Activated gamma-delta T cell (primary cell): ENCODE results near the gene ASIC3.
A peak's percentile ranks its signal among the peaks of the same experiment; 100 is the strongest.
"Not testable (repeated sequence)": the region's sequence is repeated elsewhere in the genome, so short reads cannot be mapped to it uniquely, and the experiment has no call there.

ENCODE experiments used
- DNase-seq: peaks from one replicate; lab custom pipeline; 2025; lab: John Stamatoyannopoulos, UW

Gene ASIC3

GRCh38 chr7:151032936-151033863 lies 15.1 kb upstream of the ASIC3 start:
- no peak for DNase-seq

DNA sequence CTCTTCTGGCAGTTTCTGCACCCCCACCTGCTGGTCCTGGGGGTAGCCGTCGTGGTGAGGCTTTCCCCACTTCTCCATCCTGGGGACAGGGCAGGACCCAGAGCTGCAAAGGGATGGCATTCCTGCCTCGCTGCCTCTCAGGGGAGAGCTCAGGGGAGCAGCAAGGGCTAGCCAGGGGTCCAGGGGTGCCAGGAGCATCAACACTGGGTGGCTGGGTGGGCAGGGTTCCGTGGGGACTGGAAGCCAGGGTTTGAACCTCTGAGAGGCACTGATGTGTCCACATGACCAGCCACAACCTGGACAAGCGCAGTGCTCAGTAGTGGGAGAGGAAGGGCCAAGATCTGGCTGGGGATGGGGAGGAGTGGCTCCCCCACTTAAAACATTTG lies 14.5 kb upstream of the ASIC3 start:
- no peak for DNase-seq

- no peak for DNase-seq
Measured at GRCh38 chr7:151034312-151035025, 13.9 kb upstream of the ASIC3 start.

- DNase-seq: no peak
Measured at GRCh38 chr7:151035026-151035717, 13.2 kb upstream of the ASIC3 start.

GRCh38 chr7:151035902-151036301 lies 12.4 kb upstream of the ASIC3 start:
- no peak for DNase-seq

DNA sequence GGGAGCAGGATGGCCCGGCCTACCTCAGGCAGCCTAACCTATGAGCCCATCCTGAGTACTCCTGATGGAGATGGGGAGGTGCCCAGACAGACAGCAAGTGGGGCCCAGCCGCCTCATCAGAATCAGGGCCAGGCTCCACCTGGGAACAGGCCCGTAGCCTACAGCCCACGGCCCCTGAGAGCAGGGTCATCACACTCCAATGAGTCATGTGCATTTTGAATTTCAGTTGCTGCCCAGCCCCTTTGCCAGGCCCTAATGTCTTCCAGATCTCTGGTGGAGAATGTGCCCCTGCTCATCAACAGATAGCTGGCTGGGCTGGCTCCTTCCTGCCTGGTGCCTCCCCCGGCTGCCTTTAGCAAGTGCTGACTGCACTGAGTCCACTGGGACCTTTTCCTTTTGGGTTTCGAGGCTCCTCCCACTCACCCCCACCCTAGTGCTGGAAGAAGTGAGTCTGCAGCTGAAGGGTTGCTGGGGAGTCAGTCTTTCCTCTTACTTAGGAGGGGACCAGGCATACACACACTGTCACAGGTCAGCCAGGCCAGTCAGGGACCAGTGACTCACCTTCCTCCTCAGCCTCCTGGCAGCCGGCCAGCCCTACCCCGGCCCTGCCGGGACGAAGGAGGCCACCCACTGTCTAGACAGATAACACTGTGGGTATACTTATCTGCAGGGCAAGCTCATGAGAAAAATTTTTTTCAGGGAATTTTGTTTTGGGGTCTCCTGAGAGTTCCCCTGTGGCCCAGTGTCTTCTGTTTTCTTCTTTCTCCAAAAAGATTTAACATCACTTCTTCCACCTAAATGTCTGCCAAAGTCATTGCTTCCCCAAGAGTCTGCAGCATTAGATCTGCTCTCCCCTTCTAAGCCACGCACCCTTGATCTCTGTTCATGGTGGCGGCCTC lies 9.1 kb upstream of the ASIC3 start:
- DNase-seq: peak; percentile 22

DNA sequence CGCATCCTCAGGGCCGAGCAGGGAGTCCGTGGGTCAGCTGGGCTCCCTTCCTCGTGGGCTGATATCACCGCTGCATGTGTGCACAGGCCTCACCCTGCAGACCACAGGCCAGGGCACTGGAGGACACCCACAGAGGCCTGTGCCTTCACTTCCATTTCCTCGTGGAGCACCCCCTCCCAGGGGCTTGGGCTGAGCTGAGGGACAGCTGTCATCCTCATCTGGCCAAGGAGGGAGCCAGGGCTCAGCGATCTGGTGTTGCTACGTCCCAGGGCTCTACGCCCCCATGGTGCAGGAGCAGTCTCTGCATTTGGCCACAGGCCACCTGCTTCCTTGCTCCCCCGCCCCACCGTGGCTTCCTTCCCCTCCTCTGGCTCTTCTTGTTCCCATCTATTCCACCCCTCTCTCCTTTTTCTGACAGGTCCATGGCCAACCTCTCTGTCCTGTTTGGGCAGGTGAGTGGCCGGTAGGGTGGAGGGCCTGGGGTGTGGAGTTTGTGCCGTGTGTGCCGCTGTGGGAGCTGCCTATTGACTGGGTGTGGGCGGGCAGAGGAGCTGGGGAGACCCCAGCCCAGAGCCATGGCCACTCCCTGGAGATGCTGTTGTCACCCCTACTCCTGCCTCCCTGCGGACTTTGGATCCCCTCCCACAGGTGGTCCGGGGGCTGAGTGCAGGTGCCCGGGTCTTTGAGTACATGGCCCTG lies 8.3 kb upstream of the ASIC3 start:
- DNase-seq: no peak

DNA sequence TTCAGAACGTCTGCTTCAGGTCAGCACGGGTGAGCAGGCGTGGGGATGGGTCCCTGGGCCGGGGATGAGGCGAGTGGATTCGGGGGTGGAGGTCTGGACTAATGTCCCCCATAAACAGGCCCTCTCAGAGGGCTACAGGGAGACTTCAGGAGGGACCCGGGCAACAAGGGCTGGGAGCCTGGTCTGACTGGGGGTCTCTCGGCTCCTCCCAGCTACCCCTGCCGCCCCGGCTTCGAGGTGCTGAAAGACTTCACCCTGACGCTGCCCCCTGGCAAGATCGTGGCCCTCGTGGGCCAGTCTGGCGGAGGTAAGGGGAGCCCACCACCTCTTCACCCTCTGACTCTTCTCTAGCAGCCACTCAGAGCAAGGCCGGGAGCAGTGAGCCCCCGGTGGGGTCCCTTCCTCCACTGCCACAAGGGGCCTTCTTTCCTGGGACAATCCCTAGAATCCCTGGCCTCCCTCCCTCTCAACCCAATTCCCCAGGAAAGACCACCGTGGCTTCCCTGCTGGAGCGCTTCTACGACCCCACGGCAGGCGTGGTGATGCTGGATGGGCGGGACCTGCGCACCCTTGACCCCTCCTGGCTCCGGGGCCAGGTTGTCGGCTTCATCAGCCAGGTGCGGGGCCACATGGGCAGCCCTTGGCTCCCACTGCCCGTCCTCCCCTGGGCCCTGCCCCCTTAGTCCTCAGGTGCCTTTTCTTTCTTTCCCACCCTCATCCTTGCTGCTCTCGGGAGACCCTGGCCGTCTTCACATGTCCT lies 7.5 kb upstream of the ASIC3 start:
- no peak for DNase-seq

- not testable (repeated sequence) for DNase-seq
Measured at GRCh38 chr7:151043449-151043848, 4.9 kb upstream of the ASIC3 start.

DNA sequence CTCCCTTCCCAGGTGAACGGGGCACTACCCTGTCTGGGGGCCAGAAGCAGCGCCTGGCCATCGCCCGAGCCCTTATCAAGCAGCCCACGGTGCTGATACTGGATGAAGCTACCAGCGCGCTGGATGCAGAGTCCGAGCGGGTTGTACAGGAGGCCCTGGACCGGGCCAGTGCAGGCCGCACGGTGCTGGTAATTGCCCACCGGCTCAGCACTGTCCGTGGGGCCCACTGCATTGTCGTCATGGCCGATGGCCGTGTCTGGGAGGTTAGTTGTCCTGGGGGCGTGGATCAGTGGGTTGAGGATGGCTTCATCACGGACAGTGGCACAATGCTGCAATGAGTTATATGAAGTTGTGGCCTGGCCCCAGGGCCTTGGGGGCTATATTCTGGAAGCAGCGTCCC lies 4.4 kb upstream of the ASIC3 start:
- DNase-seq: no peak

DNA sequence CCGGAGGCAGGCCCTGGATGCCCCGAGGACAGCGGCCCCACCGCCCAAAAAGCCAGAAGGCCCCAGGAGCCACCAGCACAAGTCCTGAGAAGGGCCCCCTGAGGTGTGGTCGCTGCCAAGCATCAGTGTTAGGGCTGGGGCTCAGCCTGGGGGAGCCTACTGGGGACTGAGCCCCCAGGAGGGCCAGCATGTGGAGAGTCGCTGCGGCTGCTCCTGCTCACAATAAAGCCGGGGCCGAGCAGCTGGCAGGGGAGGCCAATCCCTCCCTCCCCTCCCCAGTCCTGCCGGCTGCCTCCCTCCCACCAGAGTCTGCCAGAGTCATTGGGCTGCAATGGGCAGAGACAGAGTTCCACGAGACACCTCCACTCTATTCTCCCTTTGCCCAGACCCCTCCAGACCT lies 3.1 kb upstream of the ASIC3 start:
- DNase-seq: no peak

DNA sequence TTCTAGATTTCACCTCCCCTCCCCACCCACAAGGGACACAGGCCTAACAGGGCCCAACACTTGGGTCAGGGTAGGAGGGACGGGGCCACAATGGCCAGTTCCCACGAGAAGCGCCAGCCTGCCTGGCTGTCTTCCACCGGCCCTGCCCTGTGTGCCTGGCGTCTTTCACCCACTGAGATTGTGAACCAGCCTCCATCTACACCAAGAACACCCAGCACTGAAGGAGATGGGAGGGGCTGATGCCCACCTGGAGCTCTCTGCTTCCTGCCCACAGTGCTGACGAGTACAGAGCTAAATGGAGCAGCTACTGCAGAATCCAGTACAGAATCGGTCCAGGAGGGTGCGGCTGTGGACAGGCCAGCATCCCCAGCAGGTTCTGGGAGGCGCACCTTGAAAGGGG lies 2.4 kb upstream of the ASIC3 start:
- no peak for DNase-seq

GRCh38 chr7:151046603-151047573 lies 1.4 kb upstream of the ASIC3 start:
- no peak for DNase-seq

- DNase-seq: no peak
Measured at GRCh38 chr7:151048911-151049463, 656 bp downstream of the ASIC3 start.

DNA sequence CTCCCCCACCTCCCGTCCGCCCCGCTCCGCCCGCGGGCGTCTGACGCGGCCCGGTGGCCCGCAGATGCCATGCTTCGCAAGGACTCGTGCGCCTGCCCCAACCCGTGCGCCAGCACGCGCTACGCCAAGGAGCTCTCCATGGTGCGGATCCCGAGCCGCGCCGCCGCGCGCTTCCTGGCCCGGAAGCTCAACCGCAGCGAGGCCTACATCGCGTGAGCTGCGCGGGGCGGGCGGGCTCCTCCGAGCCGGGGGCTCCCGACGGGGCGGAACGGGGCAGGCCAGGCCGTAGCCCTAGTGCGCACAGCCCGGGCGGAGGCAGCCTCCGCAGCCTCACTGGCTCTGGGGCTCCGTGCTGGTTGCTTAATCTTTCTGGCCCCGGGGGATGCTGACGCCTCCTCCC lies 2.8 kb downstream of the ASIC3 start:
- peak; percentile 33 for DNase-seq

GRCh38 chr7:151053096-151053495 lies 4.8 kb downstream of the ASIC3 start:
- DNase-seq: no peak

DNA sequence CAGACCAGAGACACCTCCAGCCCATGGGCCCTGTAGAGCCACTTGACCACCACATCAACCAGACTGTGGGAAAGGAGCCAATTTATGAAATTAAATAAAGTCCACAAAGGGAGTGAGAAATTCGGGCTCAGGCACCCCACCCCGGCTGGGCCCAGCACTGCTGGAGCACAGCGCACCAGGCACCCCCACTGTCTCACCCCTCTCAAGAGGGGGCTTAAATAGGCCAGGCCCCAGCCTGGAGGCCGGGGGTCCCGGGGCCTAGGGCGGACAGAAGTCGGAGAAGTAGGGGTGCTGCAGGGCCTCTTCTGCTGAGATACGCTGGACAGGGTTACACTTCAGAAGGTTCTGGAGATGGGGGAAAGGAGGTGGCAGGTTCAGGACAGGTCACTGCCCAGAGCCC lies 5.4 kb downstream of the ASIC3 start:
- no peak for DNase-seq

DNA sequence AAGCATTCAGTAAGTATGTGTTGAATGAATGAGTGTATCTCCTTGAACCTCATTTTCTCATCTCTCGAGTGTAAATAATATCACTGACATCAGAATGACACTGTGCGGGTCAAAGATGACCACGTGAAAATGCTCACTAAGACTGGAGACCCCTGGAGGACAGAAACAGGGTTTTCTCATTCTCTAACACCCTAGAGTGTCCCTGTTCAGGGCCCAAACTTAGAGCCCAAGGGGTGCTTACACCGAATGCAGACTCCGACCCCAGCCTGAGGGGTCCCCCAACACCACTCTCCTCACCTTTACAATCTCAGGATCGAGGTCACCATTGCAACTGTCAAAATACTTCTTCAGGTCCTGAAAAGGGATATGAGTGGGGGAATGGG lies 7.9 kb downstream of the ASIC3 start:
- DNase-seq: no peak
